Fibroblast of lung (primary cell): ENCODE measurements around the gene DCLRE1C.
"Not testable (repeated sequence)": the region's sequence is repeated elsewhere in the genome, so short reads cannot be mapped to it uniquely, and the experiment has no call there.

ENCODE experiments used
- CTCF ChIP-seq, 2 donors: IDR thresholded peaks in 1 of 2; conservative IDR thresholded peaks in 1 of 2; 1 replicate in 1 of 2; 2 replicates in 1 of 2; pipeline ENCODE4 v1.5.1; 2011 to 2012; ENCODE audit warnings: low read length in 2 of 2, control low read depth in 1 of 2, inconsistent platforms in 1 of 2, low read depth in 1 of 2, mild to moderate bottlenecking in 1 of 2
- EZH2 ChIP-seq: IDR thresholded peaks from 2 replicates; pipeline ENCODE4 v1.5.1; 2012; ENCODE audit warnings: low read length, control low read depth, mild to moderate bottlenecking; ENCODE audit errors: missing control alignments

GRCh38 chr10:14864466-14864865, 89.4 kb downstream of the DCLRE1C start:
- not testable (repeated sequence) for TF ChIP-seq CTCF (conservative IDR thresholded peaks at IDR 0.05 in 1 of 2, IDR thresholded peaks at IDR 0.05 in 1 of 2; ENCODE audit: low read depth in 1 of 2, low read length in 2 of 2); EZH2
